RWPE2 (cell line): ENCODE measurements around the gene TBX21.
A peak's percentile ranks its signal among the peaks of the same experiment; 100 is the strongest.

Experiments used
- ATAC-seq: fragments of 200-7000 bp; cut with Tn5 transposase; 3 replicates; pipeline ENCODE4 v1.9.1; 2021; ENCODE audit warnings: low read depth
- DNase-seq: peaks from one replicate; pipeline ENCODE4 v3.0.0-alpha.2; 2020; ENCODE audit warnings: low spot score
- H3K27ac ChIP-seq: fragments of 450-650 bp; 2 replicates; pipeline ENCODE4 v1.5.1; 2017; ENCODE audit warnings: mild to moderate bottlenecking; ENCODE audit not compliant: poor library complexity, severe bottlenecking
- H3K27me3 ChIP-seq: fragments of 250-450 bp; sonication (Bioruptor Pico); 2 replicates; pipeline ENCODE4 v1.5.1; 2021; ENCODE audit warnings: mild to moderate bottlenecking, moderate library complexity; ENCODE audit not compliant: insufficient read depth, poor library complexity, severe bottlenecking
- H3K36me3 ChIP-seq: fragments of 250-450 bp; sonication (Bioruptor Pico); 2 replicates; pipeline ENCODE4 v1.5.1; 2020; ENCODE audit warnings: low read depth, mild to moderate bottlenecking, moderate library complexity
- H3K4me1 ChIP-seq: fragments of 250-450 bp; sonication (Bioruptor Pico); 2 replicates; pipeline ENCODE4 v1.5.1; 2021; ENCODE audit warnings: mild to moderate bottlenecking, moderate library complexity; ENCODE audit not compliant: insufficient read depth, poor library complexity, severe bottlenecking
- H3K4me3 ChIP-seq: fragments of 250-450 bp; sonication (Bioruptor Pico); 2 replicates; pipeline ENCODE4 v1.5.1; 2021; ENCODE audit warnings: mild to moderate bottlenecking, moderate library complexity; ENCODE audit not compliant: severe bottlenecking
- H3K9me3 ChIP-seq: fragments of 250-450 bp; sonication (Bioruptor Pico); 2 replicates; pipeline ENCODE4 v1.5.1; 2021; ENCODE audit warnings: mild to moderate bottlenecking, moderate library complexity; ENCODE audit not compliant: severe bottlenecking
- TF ChIP-seq, protein P1 (sequence below): fragments of 450-650 bp; IDR thresholded peaks from one replicate; pipeline ENCODE4 v1.5.1; 2017; ENCODE audit warnings: mild to moderate bottlenecking, moderate library complexity; ENCODE audit not compliant: poor library complexity, severe bottlenecking

TBX21 gene

DNA sequence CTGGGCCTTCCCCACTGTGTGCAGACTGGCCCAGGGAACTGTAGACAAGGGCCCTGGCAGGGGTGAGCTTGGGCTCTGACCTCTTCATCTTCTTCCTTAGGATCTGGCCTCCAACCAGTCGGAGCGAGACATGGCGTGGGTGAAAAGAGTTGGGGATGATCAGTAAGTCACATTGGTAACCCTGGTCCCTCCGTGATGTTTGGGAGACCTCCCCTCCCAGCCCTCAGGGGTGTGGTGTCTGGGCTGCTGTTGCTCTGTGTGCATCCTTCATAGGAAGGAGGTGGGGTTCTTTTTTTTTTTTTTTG, 33.5 kb upstream of the TBX21 start:
- ATAC-seq = no peak
- Histone ChIP-seq H3K4me3 (no peak overlapping the region), H3K36me3 (peaks cover 6% of the 10 kb centered on the region; the same call in 1 of the 2 replicates), H3K27me3 (no peaks in the 10 kb centered on the region), H3K27ac (no peak overlapping the region), H3K9me3 (no peaks in the 10 kb centered on the region), H3K4me1 (no peaks in the 10 kb centered on the region)
- TF ChIP-seq, protein P1, sequence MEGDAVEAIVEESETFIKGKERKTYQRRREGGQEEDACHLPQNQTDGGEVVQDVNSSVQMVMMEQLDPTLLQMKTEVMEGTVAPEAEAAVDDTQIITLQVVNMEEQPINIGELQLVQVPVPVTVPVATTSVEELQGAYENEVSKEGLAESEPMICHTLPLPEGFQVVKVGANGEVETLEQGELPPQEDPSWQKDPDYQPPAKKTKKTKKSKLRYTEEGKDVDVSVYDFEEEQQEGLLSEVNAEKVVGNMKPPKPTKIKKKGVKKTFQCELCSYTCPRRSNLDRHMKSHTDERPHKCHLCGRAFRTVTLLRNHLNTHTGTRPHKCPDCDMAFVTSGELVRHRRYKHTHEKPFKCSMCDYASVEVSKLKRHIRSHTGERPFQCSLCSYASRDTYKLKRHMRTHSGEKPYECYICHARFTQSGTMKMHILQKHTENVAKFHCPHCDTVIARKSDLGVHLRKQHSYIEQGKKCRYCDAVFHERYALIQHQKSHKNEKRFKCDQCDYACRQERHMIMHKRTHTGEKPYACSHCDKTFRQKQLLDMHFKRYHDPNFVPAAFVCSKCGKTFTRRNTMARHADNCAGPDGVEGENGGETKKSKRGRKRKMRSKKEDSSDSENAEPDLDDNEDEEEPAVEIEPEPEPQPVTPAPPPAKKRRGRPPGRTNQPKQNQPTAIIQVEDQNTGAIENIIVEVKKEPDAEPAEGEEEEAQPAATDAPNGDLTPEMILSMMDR = no peak
- no peak for DNase-seq

DNA sequence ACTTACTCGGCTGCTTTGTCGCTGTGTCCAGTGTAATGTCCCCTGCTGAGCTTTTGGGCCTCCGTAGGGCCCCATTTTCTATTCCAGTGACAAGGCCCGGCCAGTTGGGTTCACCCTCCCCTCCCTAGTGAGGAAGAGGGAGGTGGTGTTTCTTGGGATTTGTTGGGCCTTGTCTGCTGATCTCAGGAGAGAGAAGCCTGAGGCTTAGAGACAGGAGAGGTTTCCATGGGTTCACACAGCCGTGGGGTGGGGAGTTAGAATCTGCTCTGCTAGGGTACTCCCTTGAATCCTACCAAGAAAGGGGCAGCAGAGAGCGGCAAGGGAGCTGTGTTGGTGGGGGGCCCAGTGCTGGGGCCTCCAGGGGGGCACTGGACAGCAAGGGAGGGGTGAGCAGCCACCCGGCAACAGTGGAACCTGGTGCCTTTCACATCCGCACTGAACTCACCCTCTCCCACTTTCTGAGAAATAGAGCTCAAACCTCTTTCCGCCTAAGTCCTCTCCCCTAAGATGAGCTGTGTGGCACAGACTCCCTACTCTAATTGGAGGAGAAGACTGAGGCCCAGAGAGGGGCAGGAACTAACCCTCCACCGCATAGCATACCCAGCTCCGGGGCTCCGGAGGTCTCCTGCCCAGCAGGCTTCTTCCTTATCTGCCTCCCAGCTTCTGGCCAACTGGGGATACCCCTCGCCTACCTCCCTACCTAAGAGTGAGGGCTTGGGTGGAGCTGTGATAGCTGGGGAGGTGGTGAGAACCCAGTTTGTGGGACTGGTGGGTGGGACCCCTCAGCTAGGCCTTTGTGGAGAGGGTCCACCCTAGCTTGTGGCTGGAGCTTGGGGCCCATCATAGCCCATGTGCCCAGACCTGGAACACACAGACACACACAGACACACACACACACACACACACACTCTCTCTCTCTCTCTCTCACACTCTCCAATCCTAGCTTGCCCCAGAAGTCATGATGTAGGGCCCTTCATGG, 32.3 kb upstream of the TBX21 start:
- ATAC-seq (no peak), DNase-seq (peak; percentile 47)
- H3K36me3 ChIP-seq = peaks cover 6% of the 10 kb centered on the region; the same call in 1 of the 2 replicates
- no peaks in the 10 kb centered on the region for H3K9me3 ChIP-seq
- no peaks in the 10 kb centered on the region for H3K27me3 ChIP-seq
- H3K4me1 ChIP-seq = no peaks in the 10 kb centered on the region
- no peak overlapping the region for H3K27ac ChIP-seq
- TF ChIP-seq, protein P1 = no peak
- H3K4me3 ChIP-seq = no peak overlapping the region

DNA sequence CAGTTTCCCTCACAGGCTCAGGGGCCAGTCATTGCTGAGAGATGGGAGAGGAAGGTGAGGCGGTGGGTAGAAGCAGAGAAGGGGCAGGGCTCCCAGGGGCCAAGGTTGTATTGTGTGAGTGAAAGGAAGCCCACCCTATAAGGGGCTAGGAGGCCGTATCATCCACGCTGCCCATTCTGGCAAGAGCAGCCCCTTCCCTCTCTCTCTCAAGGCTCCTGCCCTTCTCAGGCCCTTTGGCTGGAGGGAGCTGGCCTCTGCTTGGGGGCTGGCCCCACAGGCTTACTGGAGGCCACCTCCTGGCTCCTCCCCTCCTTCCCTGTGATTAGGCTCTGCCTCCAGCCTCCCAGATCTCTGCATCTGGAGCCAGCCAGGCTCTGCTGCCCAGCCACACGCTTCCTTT, 31.4 kb upstream of the TBX21 start:
- DNase-seq = peak; percentile 13
- H3K27me3 ChIP-seq = no peaks in the 10 kb centered on the region
- H3K4me1 ChIP-seq = no peaks in the 10 kb centered on the region
- no peak overlapping the region for H3K27ac ChIP-seq
- TF ChIP-seq, protein P1 = no peak
- no peaks in the 10 kb centered on the region for H3K9me3 ChIP-seq
- ATAC-seq = no peak
- no peak overlapping the region for H3K4me3 ChIP-seq
- peaks cover 6% of the 10 kb centered on the region; the same call in 1 of the 2 replicates for H3K36me3 ChIP-seq

DNA sequence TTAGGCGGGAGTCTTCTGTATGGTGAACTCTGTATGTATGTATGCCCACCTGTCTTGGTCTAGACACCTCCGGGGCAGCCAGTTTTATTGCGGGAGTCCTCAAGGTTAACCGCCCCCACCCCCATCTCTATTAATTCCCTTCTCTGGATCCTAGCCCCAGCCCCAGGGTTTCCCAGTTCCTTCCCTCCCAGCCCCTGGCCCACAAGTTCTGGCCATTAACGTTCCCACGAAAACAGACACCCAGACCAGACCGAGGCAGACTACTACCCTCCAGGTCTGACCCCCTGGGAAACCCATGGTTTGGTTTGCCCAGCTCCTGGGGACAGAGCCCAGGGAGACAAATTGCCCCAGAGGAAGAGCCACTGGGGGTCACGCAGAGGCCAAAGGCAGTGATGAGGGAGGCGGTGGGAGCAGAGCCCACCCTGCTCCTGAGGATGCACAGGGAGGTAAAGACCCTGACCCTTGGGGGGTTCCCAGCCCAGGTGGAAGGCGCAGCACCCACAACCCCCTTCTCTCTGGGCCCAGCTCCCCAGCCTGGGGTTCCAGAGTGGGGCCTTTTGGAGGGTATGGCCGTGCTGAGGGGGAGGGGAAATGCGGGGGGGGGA, 30.5 kb upstream of the TBX21 start:
- ATAC-seq = no peak
- Histone ChIP-seq H3K27ac (no peak overlapping the region), H3K4me3 (no peak overlapping the region)

More for the DNA sequence above, 30.5 kb upstream of the TBX21 start:
- peaks cover 6% of the 10 kb centered on the region; the same call in 1 of the 2 replicates for H3K36me3 ChIP-seq
- H3K4me1 ChIP-seq = no peaks in the 10 kb centered on the region
- H3K9me3 ChIP-seq = no peaks in the 10 kb centered on the region
- no peak for DNase-seq
- TF ChIP-seq, protein P1 = no peak
- H3K27me3 ChIP-seq = no peaks in the 10 kb centered on the region
